HCT116 (cell line): ENCODE measurements around the gene ACACA.

ENCODE experiments used
- CBX3 ChIP-seq: IDR thresholded peaks from 2 replicates; pipeline ENCODE4 v1.6.1; 2012; ENCODE audit warnings: low read depth
- EZH2 ChIP-seq: fragments of 200-600 bp; sonication (generic); IDR thresholded peaks from 2 replicates; pipeline ENCODE4 v1.6.1; 2017; ENCODE audit warnings: antibody characterized with exemption, mixed run types
- EZH2phosphoT487 ChIP-seq: fragments of 200-600 bp; IDR thresholded peaks from 2 replicates; pipeline ENCODE4 v1.6.1; 2018; ENCODE audit warnings: antibody characterized with exemption, borderline replicate concordance
- JUND ChIP-seq: IDR thresholded peaks from 2 replicates; pipeline ENCODE4 v1.6.1; 2012
- POLR2A ChIP-seq: IDR thresholded peaks from 2 replicates; pipeline ENCODE4 v1.7.0; 2011; ENCODE audit warnings: borderline replicate concordance; ENCODE audit not compliant: insufficient read depth, insufficient read length; ENCODE audit errors: extremely low read depth
- POLR2AphosphoS5 ChIP-seq: IDR thresholded peaks from 2 replicates; pipeline ENCODE4 v1.6.1; 2011; ENCODE audit warnings: mild to moderate bottlenecking, low read depth, low read length, moderate library complexity
- RAD21 ChIP-seq: IDR thresholded peaks from 2 replicates; pipeline ENCODE4 v1.6.1; 2012; ENCODE audit warnings: low read depth, mild to moderate bottlenecking
- TCF7L2 ChIP-seq: IDR thresholded peaks from 2 replicates; pipeline ENCODE4 v1.7.0; 2011; ENCODE audit warnings: borderline replicate concordance, inconsistent platforms; ENCODE audit not compliant: insufficient read depth, insufficient read length; ENCODE audit errors: extremely low read depth
- TF ChIP-seq, protein P1 (sequence below), 3 experiments: fragments of 200-600 bp in 1 of 3; sonication (generic) in 1 of 3; IDR thresholded peaks in 2 of 3; conservative IDR thresholded peaks in 1 of 3; 2 replicates each; pipeline ENCODE4 v1.5.1; 2012 to 2017; ENCODE audit warnings: low read depth in 2 of 3, low read length in 2 of 3, antibody characterized with exemption in 1 of 3, borderline replicate concordance in 1 of 3, control low read depth in 1 of 3, mild to moderate bottlenecking in 1 of 3, mixed read lengths in 1 of 3, mixed run types in 1 of 3, moderate library complexity in 1 of 3; ENCODE audit not compliant: insufficient read depth in 1 of 3
- TF ChIP-seq, protein P2 (sequence below): IDR thresholded peaks from 2 replicates; pipeline ENCODE4 v1.6.1; 2012
- TF ChIP-seq, protein P3 (sequence below): IDR thresholded peaks from 2 replicates; pipeline ENCODE4 v1.6.1; 2012; ENCODE audit warnings: low read depth

- TF ChIP-seq EZH2 (no peak), TCF7L2 (no peak), JUND (no peak), POLR2A (no peak), EZH2phosphoT487 (no peak), RAD21 (no peak), CBX3 (no peak), POLR2AphosphoS5 (no peak)
- TF ChIP-seq, protein P1, sequence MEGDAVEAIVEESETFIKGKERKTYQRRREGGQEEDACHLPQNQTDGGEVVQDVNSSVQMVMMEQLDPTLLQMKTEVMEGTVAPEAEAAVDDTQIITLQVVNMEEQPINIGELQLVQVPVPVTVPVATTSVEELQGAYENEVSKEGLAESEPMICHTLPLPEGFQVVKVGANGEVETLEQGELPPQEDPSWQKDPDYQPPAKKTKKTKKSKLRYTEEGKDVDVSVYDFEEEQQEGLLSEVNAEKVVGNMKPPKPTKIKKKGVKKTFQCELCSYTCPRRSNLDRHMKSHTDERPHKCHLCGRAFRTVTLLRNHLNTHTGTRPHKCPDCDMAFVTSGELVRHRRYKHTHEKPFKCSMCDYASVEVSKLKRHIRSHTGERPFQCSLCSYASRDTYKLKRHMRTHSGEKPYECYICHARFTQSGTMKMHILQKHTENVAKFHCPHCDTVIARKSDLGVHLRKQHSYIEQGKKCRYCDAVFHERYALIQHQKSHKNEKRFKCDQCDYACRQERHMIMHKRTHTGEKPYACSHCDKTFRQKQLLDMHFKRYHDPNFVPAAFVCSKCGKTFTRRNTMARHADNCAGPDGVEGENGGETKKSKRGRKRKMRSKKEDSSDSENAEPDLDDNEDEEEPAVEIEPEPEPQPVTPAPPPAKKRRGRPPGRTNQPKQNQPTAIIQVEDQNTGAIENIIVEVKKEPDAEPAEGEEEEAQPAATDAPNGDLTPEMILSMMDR (IDR thresholded peaks at IDR 0.05 in 2 of 3, conservative IDR thresholded peaks at IDR 0.05 in 1 of 3; ENCODE audit: borderline replicate concordance in 1 of 3, insufficient read depth in 1 of 3, low read depth in 2 of 3, low read length in 2 of 3) = no peak
- TF ChIP-seq, protein P2, sequence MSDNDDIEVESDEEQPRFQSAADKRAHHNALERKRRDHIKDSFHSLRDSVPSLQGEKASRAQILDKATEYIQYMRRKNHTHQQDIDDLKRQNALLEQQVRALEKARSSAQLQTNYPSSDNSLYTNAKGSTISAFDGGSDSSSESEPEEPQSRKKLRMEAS = no peak
- TF ChIP-seq, protein P3, sequence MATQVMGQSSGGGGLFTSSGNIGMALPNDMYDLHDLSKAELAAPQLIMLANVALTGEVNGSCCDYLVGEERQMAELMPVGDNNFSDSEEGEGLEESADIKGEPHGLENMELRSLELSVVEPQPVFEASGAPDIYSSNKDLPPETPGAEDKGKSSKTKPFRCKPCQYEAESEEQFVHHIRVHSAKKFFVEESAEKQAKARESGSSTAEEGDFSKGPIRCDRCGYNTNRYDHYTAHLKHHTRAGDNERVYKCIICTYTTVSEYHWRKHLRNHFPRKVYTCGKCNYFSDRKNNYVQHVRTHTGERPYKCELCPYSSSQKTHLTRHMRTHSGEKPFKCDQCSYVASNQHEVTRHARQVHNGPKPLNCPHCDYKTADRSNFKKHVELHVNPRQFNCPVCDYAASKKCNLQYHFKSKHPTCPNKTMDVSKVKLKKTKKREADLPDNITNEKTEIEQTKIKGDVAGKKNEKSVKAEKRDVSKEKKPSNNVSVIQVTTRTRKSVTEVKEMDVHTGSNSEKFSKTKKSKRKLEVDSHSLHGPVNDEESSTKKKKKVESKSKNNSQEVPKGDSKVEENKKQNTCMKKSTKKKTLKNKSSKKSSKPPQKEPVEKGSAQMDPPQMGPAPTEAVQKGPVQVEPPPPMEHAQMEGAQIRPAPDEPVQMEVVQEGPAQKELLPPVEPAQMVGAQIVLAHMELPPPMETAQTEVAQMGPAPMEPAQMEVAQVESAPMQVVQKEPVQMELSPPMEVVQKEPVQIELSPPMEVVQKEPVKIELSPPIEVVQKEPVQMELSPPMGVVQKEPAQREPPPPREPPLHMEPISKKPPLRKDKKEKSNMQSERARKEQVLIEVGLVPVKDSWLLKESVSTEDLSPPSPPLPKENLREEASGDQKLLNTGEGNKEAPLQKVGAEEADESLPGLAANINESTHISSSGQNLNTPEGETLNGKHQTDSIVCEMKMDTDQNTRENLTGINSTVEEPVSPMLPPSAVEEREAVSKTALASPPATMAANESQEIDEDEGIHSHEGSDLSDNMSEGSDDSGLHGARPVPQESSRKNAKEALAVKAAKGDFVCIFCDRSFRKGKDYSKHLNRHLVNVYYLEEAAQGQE = no peak
These were observed 258.5 kb downstream of the ACACA start for GRCh38 chr17:37148156-37148555.
